SIG-M5 treated with dmso at 0.1 percent for 504 hours (cell line): ENCODE data around the gene PPP1R3G.
A peak's percentile ranks its signal among the peaks of the same experiment; 100 is the strongest.

Experiments used
- DNase-seq: peaks from one replicate; lab custom pipeline; 2025; ENCODE audit not compliant: unreplicated experiment; lab: John Stamatoyannopoulos, UW

The PPP1R3G gene

GRCh38 chr6:5071216-5071615 is 13.9 kb upstream of the PPP1R3G start:
- no peak for DNase-seq

GRCh38 chr6:5072440-5072839 is 12.7 kb upstream of the PPP1R3G start:
- no peak for DNase-seq

GRCh38 chr6:5073992-5074391 is 11.1 kb upstream of the PPP1R3G start:
- DNase-seq = no peak

GRCh38 chr6:5076931-5077330 is 8.2 kb upstream of the PPP1R3G start:
- no peak for DNase-seq

- peak; percentile 24 for DNase-seq
Measured at GRCh38 chr6:5078121-5078669, 6.9 kb upstream of the PPP1R3G start.

GRCh38 chr6:5079692-5080091 is 5.4 kb upstream of the PPP1R3G start:
- DNase-seq = no peak

GRCh38 chr6:5080574-5080973 is 4.6 kb upstream of the PPP1R3G start:
- no peak for DNase-seq

GRCh38 chr6:5081182-5081581 is 4.0 kb upstream of the PPP1R3G start:
- no peak for DNase-seq

GRCh38 chr6:5081955-5082354 is 3.2 kb upstream of the PPP1R3G start:
- no peak for DNase-seq

GRCh38 chr6:5082487-5083306 is 2.4 kb upstream of the PPP1R3G start:
- DNase-seq = peak; percentile 52

- no peak for DNase-seq
Measured at GRCh38 chr6:5083307-5083583, 1.9 kb upstream of the PPP1R3G start.

- no peak for DNase-seq
Measured at GRCh38 chr6:5083813-5084359, 1.3 kb upstream of the PPP1R3G start.

- DNase-seq = no peak
Measured at GRCh38 chr6:5084360-5084780, 771 bp upstream of the PPP1R3G start.

- no peak for DNase-seq
Measured at GRCh38 chr6:5085648-5086293, 630 bp downstream of the PPP1R3G start.

GRCh38 chr6:5086294-5086890 is 1.3 kb downstream of the PPP1R3G start:
- DNase-seq = no peak

GRCh38 chr6:5087389-5087788 is 2.2 kb downstream of the PPP1R3G start:
- peak; percentile 26 for DNase-seq

- no peak for DNase-seq
Measured at GRCh38 chr6:5088780-5089179, 3.6 kb downstream of the PPP1R3G start.

GRCh38 chr6:5089481-5090438 is 4.6 kb downstream of the PPP1R3G start:
- no peak for DNase-seq

GRCh38 chr6:5090603-5091002 is 5.5 kb downstream of the PPP1R3G start:
- no peak for DNase-seq

- no peak for DNase-seq
Measured at GRCh38 chr6:5091210-5092069, 6.3 kb downstream of the PPP1R3G start.
